HFF-Myc (cell line): ENCODE data around the gene BTNL9.
"Not testable (repeated sequence)": the region's sequence is repeated elsewhere in the genome, so short reads cannot be mapped to it uniquely, and the experiment has no call there.

Experiments used
- DNase-seq: peaks from one replicate; pipeline ENCODE4 v3.0.0-alpha.2; 2011; ENCODE audit warnings: low read depth; ENCODE audit errors: extremely low read depth
- H3K4me3 ChIP-seq: replicated peaks from 2 replicates; pipeline ENCODE4 v1.5.1; 2011; ENCODE audit warnings: low read depth, mild to moderate bottlenecking, control low read depth, low read length
- CTCF ChIP-seq: IDR thresholded peaks from 2 replicates; pipeline ENCODE4 v1.5.1; 2012; ENCODE audit warnings: mild to moderate bottlenecking, low read depth, low read length, control low read depth; ENCODE audit errors: missing control alignments

BTNL9 gene

GRCh38 chr5:181039931-181040630 lies at the start of gene BTNL9:
TSS of gene BTNL9 (plus strand) at chr5:181040266. CDS start at chr5:181045490, 5,224 bp downstream.
- DNase-seq, result no peak
- no peak for TF ChIP-seq CTCF
- no peak within 1 kb of the TSS for H3K4me3 ChIP-seq

- DNase-seq, result no peak
- TF ChIP-seq CTCF, result no peak
- no peak overlapping the region for H3K4me3 ChIP-seq
Observed at GRCh38 chr5:180990882-180991242, 49.2 kb upstream of the BTNL9 start.

- TF ChIP-seq CTCF, result no peak
- no peak for DNase-seq
- no peak overlapping the region for H3K4me3 ChIP-seq
Observed at GRCh38 chr5:181001947-181002346, 38.1 kb upstream of the BTNL9 start.

- TF ChIP-seq CTCF, result no peak
- DNase-seq, result no peak
- no peak overlapping the region for H3K4me3 ChIP-seq
Observed at GRCh38 chr5:181005791-181006190, 34.3 kb upstream of the BTNL9 start.

DNA sequence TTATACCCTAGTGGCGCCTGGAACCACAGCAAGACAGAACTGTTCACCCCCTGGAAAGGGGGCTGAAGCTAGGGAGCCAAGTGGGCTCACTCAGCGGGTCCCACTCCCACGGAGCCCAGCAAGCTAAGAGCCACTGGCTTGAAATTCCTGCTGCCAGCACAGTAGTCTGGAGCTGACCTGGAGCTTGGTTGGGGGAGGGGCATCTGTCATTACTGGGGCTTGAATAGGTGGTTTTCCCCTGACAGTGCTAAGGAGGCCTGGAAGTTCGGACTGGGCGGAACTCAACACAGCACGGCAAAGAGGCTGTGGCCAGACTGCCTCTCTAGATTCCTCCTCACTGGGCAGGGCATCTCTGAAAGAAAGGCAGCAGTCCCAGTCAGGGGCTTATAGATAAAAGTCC lies 31.9 kb upstream of the BTNL9 start:
- no peak overlapping the region for H3K4me3 ChIP-seq
- no peak for TF ChIP-seq CTCF
- no peak for DNase-seq

GRCh38 chr5:181010018-181010417 lies 30.0 kb upstream of the BTNL9 start:
- DNase-seq, H3K4me3 ChIP-seq: not testable (repeated sequence)

DNA sequence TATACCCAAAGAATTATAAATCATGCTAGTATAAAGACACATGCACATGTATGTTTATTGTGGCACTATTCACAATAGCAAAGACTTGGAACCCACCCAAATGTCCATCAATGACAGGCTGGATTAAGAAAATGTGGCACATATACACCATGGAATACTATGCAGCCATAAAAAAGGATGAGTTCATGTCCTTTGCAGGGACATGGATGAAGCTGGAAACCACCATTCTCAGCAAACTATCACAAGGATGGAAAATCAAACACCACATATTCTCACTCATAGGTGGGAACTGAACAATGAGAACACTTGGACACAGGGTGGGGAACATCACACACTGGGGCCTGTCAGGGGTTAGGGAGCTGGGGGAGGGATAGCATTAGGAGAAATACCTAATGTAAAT lies 25.4 kb upstream of the BTNL9 start:
- H3K4me3 ChIP-seq, DNase-seq: not testable (repeated sequence)

DNA sequence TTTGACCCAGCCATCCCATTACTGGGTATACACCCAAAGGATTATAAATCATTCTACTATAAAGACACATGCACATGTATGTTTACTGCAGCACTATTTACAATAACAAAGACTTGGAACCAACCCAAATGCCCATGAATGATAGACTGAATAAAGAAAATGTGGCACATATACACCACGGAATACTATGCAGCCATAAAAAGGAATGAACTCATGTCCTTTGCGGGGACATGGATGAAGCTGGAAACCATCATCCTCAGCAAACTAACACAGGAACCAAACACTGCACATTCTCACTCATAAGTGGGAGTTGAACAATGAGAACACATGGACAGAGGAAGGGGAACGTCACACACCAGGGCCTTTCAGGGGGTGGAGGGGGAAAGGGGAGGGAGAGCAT lies 22.6 kb upstream of the BTNL9 start:
- DNase-seq, H3K4me3 ChIP-seq: not testable (repeated sequence)
